Measurements from ENCODE around the gene ARHGAP24.

DNA sequence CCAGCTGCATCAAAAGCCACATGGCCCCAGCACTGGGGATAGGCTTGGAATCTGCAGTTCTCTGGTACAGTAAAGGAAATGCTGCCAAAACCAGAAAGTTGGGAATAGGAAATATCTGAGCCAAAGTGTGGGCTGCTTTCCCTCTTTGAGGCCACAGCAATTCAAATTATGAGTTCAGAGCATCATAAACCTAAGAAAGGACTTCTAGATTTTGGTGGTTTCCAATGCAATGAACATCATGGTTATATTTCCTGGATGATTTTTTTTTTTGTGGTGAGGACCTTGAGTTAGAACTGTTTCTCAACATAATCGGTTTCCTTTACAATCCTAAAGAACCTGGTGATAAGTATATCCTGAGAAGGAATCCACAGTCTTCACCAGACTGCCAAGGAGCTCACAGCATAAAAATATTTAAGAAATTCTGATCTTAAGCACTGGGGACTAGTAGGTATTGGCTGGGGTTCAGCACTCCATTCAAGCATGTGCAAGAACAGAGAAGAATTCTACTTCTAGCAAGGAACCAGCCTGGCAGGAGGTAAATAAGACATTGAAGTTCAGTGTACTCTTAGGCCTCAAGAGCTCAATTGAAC lies 29.8 kb upstream of the ARHGAP24 start:
- no peak for TF ChIP-seq CTCF (IDR thresholded peaks at IDR 0.05)
- TF ChIP-seq EZH2 (IDR thresholded peaks at IDR 0.05; ENCODE audit: borderline replicate concordance, insufficient read depth, low read depth, low read length, poor library complexity, severe bottlenecking) = no peak
